GM13976 (cell line): Measurements from ENCODE around the gene MYO1E.

Experiments
- DNase-seq: peaks from one replicate; pipeline ENCODE4 v3.0.0; 2012; ENCODE audit warnings: low spot score
- CTCF ChIP-seq: IDR thresholded peaks from 2 replicates; pipeline ENCODE4 v1.5.1; 2012; ENCODE audit warnings: borderline replicate concordance, mild to moderate bottlenecking; ENCODE audit not compliant: insufficient read depth; ENCODE audit errors: extremely low read depth, missing control alignments, control extremely low read depth
- in situ Hi-C: fragments of 300-500 bp; cut with MboI; formaldehyde crosslinking; loops from one replicate; pipeline ENCODE4 v1.12.0; 2022; ENCODE audit warnings: low sequenced_read_pairs, mixed read lengths, inconsistent platforms; ENCODE audit not compliant: unreplicated experiment

The MYO1E gene

GRCh38 chr15:59349680-59350420 lies 22.8 kb downstream of the MYO1E start:
- in situ Hi-C loops, result no loop called here
- TF ChIP-seq CTCF, result no peak
- DNase-seq, result peak; percentile 45

GRCh38 chr15:59347915-59348314 lies 24.8 kb downstream of the MYO1E start:
- in situ Hi-C loops, result no loop called here
- DNase-seq, result no peak
- no peak for TF ChIP-seq CTCF

DNA sequence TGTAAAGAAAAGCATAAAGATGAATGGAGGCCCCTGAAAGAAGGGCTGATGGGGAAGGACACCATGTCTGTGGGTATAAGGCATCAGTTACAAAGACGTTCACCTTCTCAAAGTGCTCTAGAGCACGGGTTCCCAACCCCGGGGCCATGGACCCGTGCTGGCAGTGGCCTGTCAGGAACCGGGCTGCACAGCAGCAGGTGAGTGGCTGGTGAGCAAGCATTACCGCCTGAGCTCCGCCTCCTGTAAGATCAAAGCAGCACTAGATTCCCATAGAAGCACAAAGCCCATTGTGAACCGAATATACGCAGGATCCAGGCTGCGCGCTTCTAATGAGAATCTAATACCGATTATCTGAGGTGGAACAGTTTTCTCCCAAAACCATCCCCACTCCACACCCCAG lies 25.7 kb downstream of the MYO1E start:
- no peak for TF ChIP-seq CTCF
- in situ Hi-C loops, result no loop called here
- no peak for DNase-seq

GRCh38 chr15:59345326-59345725 lies 27.3 kb downstream of the MYO1E start:
- TF ChIP-seq CTCF, result no peak

DNA sequence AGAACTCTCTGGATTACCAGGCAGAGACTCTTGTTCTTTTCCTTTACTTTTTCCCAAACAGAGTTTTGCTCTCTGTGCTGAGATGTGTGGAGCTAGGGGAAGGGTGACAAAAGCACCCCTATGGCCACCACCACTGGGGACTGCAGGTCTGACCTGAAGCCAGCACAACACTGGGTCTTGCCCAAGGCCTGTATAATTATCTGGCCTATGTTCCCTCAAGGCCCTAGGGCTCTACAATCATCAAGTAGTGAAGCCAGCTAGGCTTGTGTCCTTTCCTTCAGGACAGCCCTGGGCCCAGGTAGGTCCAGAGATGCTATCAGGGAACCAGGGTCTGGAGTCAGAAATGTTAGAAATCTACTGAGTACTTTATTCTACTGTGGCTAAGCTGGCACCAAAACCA lies 28.4 kb downstream of the MYO1E start:
- DNase-seq, result no peak
- TF ChIP-seq CTCF, result no peak
- in situ Hi-C loops, result no loop called here

More at GRCh38 chr15:59345326-59345725, 27.3 kb downstream of the MYO1E start:
- no peak for DNase-seq
- in situ Hi-C loops, result no loop called here

DNA sequence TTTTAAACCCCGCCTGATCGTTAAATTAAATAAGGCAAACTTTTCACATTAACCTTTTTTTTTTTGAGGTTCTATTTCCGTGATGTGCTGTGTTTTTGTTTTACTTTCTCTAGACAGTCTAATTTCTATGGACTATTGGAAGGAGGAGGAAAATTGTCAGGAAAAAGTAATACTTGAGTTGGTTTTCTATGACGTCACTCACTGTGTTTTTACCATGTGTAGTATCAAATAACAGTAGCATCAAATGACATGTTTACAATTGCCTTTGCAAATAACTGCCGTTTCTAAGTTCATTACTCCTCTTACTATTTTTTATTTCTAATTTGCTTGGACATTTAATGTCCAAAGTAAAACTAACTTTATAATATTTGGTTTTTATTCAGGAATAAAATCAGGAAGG lies 32.3 kb downstream of the MYO1E start:
- no peak for TF ChIP-seq CTCF
- in situ Hi-C loops, result no loop called here

More for the DNA sequence above, 32.3 kb downstream of the MYO1E start:
- DNase-seq, result no peak
